ENCODE measurements around the gene N4BP2. TPM values are rescaled to one million over a fixed set of nuclear protein-coding genes. Genes with fewer than 3 reads are reported as not detected.
"Not testable (repeated sequence)": the region's sequence is repeated elsewhere in the genome, so short reads cannot be mapped to it uniquely, and the experiment has no call there.

The N4BP2 gene
- polyA plus RNA-seq, 1 of the 3 experiments (the other 2 are of a cell fraction): 1.2 TPM

GRCh38 chr4:40016007-40016406 lies 40.6 kb upstream of the N4BP2 start (continued):
- TF ChIP-seq FOXJ3 (CRISPR knock-in tag; IDR thresholded peaks at IDR 0.05) (no peak), TEAD4 (IDR thresholded peaks at IDR 0.05; ENCODE audit: borderline replicate concordance, insufficient read depth) (no peak), RCOR1 (IDR thresholded peaks at IDR 0.05; ENCODE audit: low read length) (no peak)

DNA sequence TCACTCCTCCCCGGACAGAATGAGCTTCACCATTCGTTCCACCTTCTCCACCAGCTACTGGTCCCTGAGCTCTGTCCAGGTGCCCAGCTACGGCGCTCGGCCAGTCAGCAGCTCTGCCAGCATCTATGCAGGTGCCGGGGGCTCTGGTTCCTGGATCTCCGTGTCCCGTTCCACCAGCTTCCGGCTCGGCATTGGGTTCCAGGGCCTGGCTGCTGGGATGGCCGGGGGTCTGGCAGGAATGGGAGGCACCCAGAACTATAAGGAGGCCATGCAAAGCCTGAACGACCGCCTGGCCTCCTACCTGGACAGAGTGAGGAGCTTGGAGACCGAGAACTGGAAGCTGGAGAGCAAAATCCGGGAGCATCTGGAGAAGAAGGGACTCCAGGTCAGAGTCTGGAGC lies 36.4 kb upstream of the N4BP2 start:
- Histone ChIP-seq H3K9me3 (no peaks in the 10 kb centered on the region), H4K20me1 (ENCODE audit: insufficient read depth) (no peaks in the 10 kb centered on the region), H3K4me2 (no peak overlapping the region), H3K27me3 (ENCODE audit: insufficient read depth) (no peaks in the 10 kb centered on the region), H3K9ac (no peak overlapping the region), H3K36me3 (replicated peaks in 1 of 2; ENCODE audit: control insufficient read depth in 1 of 2, insufficient read depth in 2 of 2, low read length in 1 of 2) (no peaks in the 10 kb centered on the region), H3K27ac (ENCODE audit: low read depth in 2 of 2, low read length in 1 of 2) (no peak overlapping the region), H3K4me1 (ENCODE audit: control insufficient read depth in 1 of 2, insufficient read depth in 2 of 2, low read depth in 1 of 2, low read length in 1 of 2) (no peaks in the 10 kb centered on the region), H3K4me3 (ENCODE audit: low read depth in 2 of 2, low read length in 1 of 2) (no peak overlapping the region), H2AFZ (ENCODE audit: low read depth) (no peak overlapping the region), H3K79me2 (ENCODE audit: insufficient read depth) (no peaks in the 10 kb centered on the region), H3F3A (replicated peaks; ENCODE audit: insufficient read depth) (no peaks in the 10 kb centered on the region), H3K9me2 (no peaks in the 10 kb centered on the region)
- ChIA-PET CTCF (no interaction called here), POLR2A (no interaction called here)
- no peak for TF ChIP-seq MAX (IDR thresholded peaks at IDR 0.05; ENCODE audit: low read depth)
- no peak for DNase-seq
- WGBS (ENCODE audit: low lambda C conversion rate): 58% methylated on average over 4 of the region's 15 CpGs

DNA sequence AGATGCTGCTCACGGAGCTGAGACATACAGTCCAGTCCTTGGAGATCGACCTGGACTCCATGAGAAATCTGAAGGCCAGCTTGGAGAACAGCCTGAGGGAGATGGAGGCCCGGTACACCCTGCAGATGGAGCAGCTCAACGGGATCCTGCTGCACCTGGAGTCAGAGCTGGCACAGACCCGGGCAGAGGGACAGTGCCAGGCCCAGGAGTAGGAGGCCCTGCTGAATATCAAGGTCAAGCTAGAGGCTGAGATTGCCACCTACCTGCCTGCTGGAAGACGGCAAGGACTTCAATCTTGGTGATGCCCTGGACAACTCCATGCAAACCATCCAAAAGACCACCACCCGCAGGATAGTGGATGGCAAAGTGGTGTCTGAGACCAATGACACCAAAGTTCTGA lies 35.5 kb upstream of the N4BP2 start:
- H3K4me1 ChIP-seq (ENCODE audit: control insufficient read depth in 1 of 2, insufficient read depth in 2 of 2, low read depth in 1 of 2, low read length in 1 of 2); H3K4me3 ChIP-seq (ENCODE audit: low read depth in 2 of 2, low read length in 1 of 2); DNase-seq; H3F3A ChIP-seq (replicated peaks; ENCODE audit: insufficient read depth); H3K79me2 ChIP-seq (ENCODE audit: insufficient read depth); H4K20me1 ChIP-seq (ENCODE audit: insufficient read depth); POLR2A ChIA-PET; H3K9ac ChIP-seq; H3K27me3 ChIP-seq (ENCODE audit: insufficient read depth); H3K27ac ChIP-seq (ENCODE audit: low read depth in 2 of 2, low read length in 1 of 2); H3K9me2 ChIP-seq; H3K4me2 ChIP-seq; CTCF ChIA-PET; H3K36me3 ChIP-seq (replicated peaks in 1 of 2; ENCODE audit: control insufficient read depth in 1 of 2, insufficient read depth in 2 of 2, low read length in 1 of 2); H3K9me3 ChIP-seq; H2AFZ ChIP-seq (ENCODE audit: low read depth): not testable (repeated sequence)
- WGBS (ENCODE audit: low lambda C conversion rate): 77% methylated on average over 2 of the region's 7 CpGs

DNA sequence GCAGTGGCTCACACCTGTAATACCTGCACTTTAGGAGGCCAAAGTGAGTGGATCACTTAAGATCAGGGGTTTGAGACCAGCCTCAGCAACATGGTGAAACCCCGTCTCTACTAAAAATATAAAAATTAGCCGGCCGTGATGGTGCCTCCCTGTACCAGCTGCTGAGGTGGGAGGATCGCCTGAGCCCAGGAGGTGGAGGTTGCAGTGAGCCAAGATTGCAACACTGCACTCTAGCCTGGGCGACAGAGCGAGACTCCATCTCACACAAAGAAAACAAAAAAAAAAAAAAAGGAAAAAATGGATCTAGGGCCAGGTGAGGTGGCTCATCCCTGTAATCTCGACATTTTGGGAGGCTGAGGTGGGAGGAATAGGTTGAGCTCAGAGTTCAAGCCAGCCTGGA lies 32.6 kb upstream of the N4BP2 start:
- POLR2A ChIA-PET; H3K4me3 ChIP-seq (ENCODE audit: low read depth in 2 of 2, low read length in 1 of 2); H2AFZ ChIP-seq (ENCODE audit: low read depth); H3F3A ChIP-seq (replicated peaks; ENCODE audit: insufficient read depth); H4K20me1 ChIP-seq (ENCODE audit: insufficient read depth); H3K9me3 ChIP-seq; H3K9me2 ChIP-seq; H3K27me3 ChIP-seq (ENCODE audit: insufficient read depth); H3K27ac ChIP-seq (ENCODE audit: low read depth in 2 of 2, low read length in 1 of 2); H3K4me1 ChIP-seq (ENCODE audit: control insufficient read depth in 1 of 2, insufficient read depth in 2 of 2, low read depth in 1 of 2, low read length in 1 of 2); CTCF ChIA-PET; H3K4me2 ChIP-seq; DNase-seq; H3K9ac ChIP-seq; H3K36me3 ChIP-seq (replicated peaks in 1 of 2; ENCODE audit: control insufficient read depth in 1 of 2, insufficient read depth in 2 of 2, low read length in 1 of 2); H3K79me2 ChIP-seq (ENCODE audit: insufficient read depth): not testable (repeated sequence)
- whole genome bisulfite sequencing (ENCODE audit: low lambda C conversion rate): no CpG with 5 or more reads among the region's 7 CpGs

DNA sequence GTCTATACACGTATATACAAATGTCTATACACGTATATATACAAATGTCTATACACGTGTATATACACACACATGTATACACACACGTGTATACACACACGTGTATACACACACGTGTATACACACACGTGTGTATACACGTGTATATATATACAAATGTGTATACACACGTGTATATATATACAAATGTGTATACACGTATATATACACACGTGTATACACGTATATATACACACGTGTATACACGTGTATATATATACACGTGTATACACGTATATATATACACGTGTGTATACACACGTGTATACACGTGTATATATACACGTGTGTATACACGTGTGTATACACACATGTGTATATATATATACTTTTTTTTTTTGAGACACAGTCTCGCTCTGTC lies 23.9 kb upstream of the N4BP2 start:
- H3F3A ChIP-seq (replicated peaks; ENCODE audit: insufficient read depth): no peaks in the 10 kb centered on the region
- no peak overlapping the region for H3K4me3 ChIP-seq (ENCODE audit: low read depth in 2 of 2, low read length in 1 of 2)
- H2AFZ ChIP-seq (ENCODE audit: low read depth): no peak overlapping the region
- 75% methylated on average over 5 of the region's 22 CpGs for WGBS (ENCODE audit: low lambda C conversion rate)
- no peaks in the 10 kb centered on the region for H3K9me3 ChIP-seq
- no peak overlapping the region for H3K27ac ChIP-seq (ENCODE audit: low read depth in 2 of 2, low read length in 1 of 2)
- H3K9ac ChIP-seq: no peak overlapping the region
- no peaks in the 10 kb centered on the region for H3K9me2 ChIP-seq
- H3K27me3 ChIP-seq (ENCODE audit: insufficient read depth): no peaks in the 10 kb centered on the region
- ChIA-PET CTCF (no interaction called here), POLR2A (no interaction called here)
- no peaks in the 10 kb centered on the region for H4K20me1 ChIP-seq (ENCODE audit: insufficient read depth)
- H3K79me2 ChIP-seq (ENCODE audit: insufficient read depth): no peaks in the 10 kb centered on the region
- no peak overlapping the region for H3K4me2 ChIP-seq
- DNase-seq: no peak
- H3K4me1 ChIP-seq (ENCODE audit: control insufficient read depth in 1 of 2, insufficient read depth in 2 of 2, low read depth in 1 of 2, low read length in 1 of 2): no peaks in the 10 kb centered on the region
- H3K36me3 ChIP-seq (replicated peaks in 1 of 2; ENCODE audit: control insufficient read depth in 1 of 2, insufficient read depth in 2 of 2, low read length in 1 of 2): no peaks in the 10 kb centered on the region
- TF ChIP-seq CHD2 (IDR thresholded peaks at IDR 0.05; ENCODE audit: low read length, partially characterized antibody): no peak
- TF ChIP-seq POLR2AphosphoS5 (IDR thresholded peaks at IDR 0.05; ENCODE audit: low read depth, low read length): no peak
- TF ChIP-seq EP300 (IDR thresholded peaks at IDR 0.05; ENCODE audit: borderline replicate concordance in 1 of 2, low read depth in 1 of 2, low read length in 1 of 2): no peak
- TF ChIP-seq TAF1 (IDR thresholded peaks at IDR 0.05; ENCODE audit: borderline replicate concordance, low read depth, low read length): no peak
- no peak for TF ChIP-seq SIN3A (IDR thresholded peaks at IDR 0.05; ENCODE audit: borderline replicate concordance, low read depth, low read length)
- no peak for TF ChIP-seq RCOR1 (IDR thresholded peaks at IDR 0.05; ENCODE audit: low read length)
- no peak for TF ChIP-seq MEF2A (IDR thresholded peaks at IDR 0.05; ENCODE audit: borderline replicate concordance, low read depth)
- TF ChIP-seq NRF1 (IDR thresholded peaks at IDR 0.05; ENCODE audit: low read depth, low read length): no peak
- no peak for TF ChIP-seq IRF3 (IDR thresholded peaks at IDR 0.05; ENCODE audit: low read depth, low read length)
- no peak for TF ChIP-seq EZH2phosphoT487 (IDR thresholded peaks at IDR 0.05; ENCODE audit: borderline replicate concordance, low read depth)
- TF ChIP-seq JUND (IDR thresholded peaks at IDR 0.05): no peak
- no peak for TF ChIP-seq FOSL2 (IDR thresholded peaks at IDR 0.05; ENCODE audit: borderline replicate concordance, low read depth)
- TF ChIP-seq SMC3 (IDR thresholded peaks at IDR 0.05; ENCODE audit: low read depth, low read length): no peak
- TF ChIP-seq TCF12 (IDR thresholded peaks at IDR 0.05): no peak
- TF ChIP-seq FOXJ3 (CRISPR knock-in tag; IDR thresholded peaks at IDR 0.05): no peak

Measured in SK-N-SH (cell line).